Stomach (tissue), 4 donors: ENCODE results near the gene ATF7.

Experiments used
- POLR2A ChIP-seq, 4 donors: fragments of 450-650 bp; IDR thresholded peaks; one replicate each; pipeline ENCODE4 v1.6.1; 2016; ENCODE audit warnings: antibody characterized with exemption in 4 of 4, control low read depth in 2 of 4, mild to moderate bottlenecking in 1 of 4, moderate library complexity in 1 of 4
- POLR2AphosphoS5 ChIP-seq, 3 donors: sonication (generic); formaldehyde crosslinking; IDR thresholded peaks; one replicate each; pipeline ENCODE4 v1.6.1; 2016; ENCODE audit warnings: antibody characterized with exemption in 3 of 3
- TF ChIP-seq, protein P1 (sequence below), 7 experiments: fragments of 450-650 bp in 4 of 7; fragments of 200-600 bp in 3 of 7; sonication (generic) in 3 of 7; IDR thresholded peaks; one replicate each; pipeline ENCODE4 v1.5.1; 2016 to 2019; ENCODE audit warnings: antibody characterized with exemption in 7 of 7, control low read depth in 2 of 7, mild to moderate bottlenecking in 1 of 7

DNA sequence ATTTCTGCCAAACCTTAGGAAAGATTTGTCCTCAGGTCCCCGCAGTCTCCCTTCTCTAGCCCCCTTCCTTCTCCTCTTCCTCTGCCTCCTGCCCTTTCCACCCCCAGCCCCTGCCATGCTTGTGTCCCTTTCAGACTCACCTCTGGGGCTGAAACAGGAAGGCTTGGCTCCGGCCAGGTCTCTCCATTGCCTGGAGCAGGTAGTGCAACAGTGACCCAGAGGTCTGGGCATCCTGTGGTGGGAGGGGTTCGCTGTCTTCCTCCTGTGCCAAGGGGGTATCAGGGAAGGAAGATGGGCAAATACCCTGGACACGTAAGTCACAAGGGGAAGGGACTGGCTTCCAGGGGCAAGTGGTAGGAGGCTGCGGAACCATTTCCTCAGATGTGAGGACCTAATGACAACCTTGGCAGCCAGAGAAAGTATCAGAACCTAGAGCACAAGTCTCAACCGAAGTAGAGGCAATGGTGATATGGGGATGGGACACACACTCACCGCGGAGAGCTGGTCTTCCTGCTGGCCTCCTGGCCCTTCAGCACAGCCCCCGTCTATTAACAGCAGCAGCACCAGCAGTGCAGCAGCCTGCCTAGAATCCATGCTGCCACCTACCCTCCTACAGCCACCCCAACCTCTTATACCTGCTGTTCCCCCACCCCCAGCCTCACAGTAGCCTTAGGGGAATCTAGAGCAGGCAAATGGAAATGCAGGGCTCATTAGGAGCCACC lies 119.1 kb downstream of the ATF7 start, which contains the start of gene NPFF:
- TF ChIP-seq POLR2A (IDR thresholded peaks at IDR 0.05) (no peak), POLR2AphosphoS5 (IDR thresholded peaks at IDR 0.05) (no peak)
- TF ChIP-seq, protein P1, sequence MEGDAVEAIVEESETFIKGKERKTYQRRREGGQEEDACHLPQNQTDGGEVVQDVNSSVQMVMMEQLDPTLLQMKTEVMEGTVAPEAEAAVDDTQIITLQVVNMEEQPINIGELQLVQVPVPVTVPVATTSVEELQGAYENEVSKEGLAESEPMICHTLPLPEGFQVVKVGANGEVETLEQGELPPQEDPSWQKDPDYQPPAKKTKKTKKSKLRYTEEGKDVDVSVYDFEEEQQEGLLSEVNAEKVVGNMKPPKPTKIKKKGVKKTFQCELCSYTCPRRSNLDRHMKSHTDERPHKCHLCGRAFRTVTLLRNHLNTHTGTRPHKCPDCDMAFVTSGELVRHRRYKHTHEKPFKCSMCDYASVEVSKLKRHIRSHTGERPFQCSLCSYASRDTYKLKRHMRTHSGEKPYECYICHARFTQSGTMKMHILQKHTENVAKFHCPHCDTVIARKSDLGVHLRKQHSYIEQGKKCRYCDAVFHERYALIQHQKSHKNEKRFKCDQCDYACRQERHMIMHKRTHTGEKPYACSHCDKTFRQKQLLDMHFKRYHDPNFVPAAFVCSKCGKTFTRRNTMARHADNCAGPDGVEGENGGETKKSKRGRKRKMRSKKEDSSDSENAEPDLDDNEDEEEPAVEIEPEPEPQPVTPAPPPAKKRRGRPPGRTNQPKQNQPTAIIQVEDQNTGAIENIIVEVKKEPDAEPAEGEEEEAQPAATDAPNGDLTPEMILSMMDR (IDR thresholded peaks at IDR 0.05): no peak
